Activated CD4-positive, alpha-beta memory T cell treated with anti-CD3 and anti-CD28 coated beads, Interleukin-2, amount 10 ng/mL, durations not matched to agents 7 days and 5 days (primary cell): Measurements from ENCODE around the gene PCGF5. TPM values are rescaled to one million over a fixed set of nuclear protein-coding genes. Genes with fewer than 3 reads are reported as not detected.
A peak's percentile ranks its signal among the peaks of the same experiment; 100 is the strongest.

Experiments used
- CTCF ChIA-PET: fragments of 350-600 bp; sonication (Branson Sonifier 250); formaldehyde crosslinking; loops from one replicate; lab custom pipeline; 2021; ENCODE audit warnings: antibody characterized with exemption, inconsistent platforms; lab: Charles Lee
- POLR2A ChIA-PET: fragments of 350-600 bp; sonication (Branson Sonifier 250); formaldehyde crosslinking; loops from one replicate; lab custom pipeline; 2021; ENCODE audit warnings: antibody characterized with exemption; lab: Charles Lee
- DNase-seq: peaks from one replicate; pipeline ENCODE4 v3.0.0-alpha.2; 2020
- H3K27ac Mint-ChIP-seq: one replicate; pipeline ENCODE4 v1.8.0; 2021; ENCODE audit warnings: mild to moderate bottlenecking, mixed read lengths
- H3K27me3 Mint-ChIP-seq: one replicate; pipeline ENCODE4 v1.8.0; 2021; ENCODE audit warnings: mixed read lengths
- H3K36me3 Mint-ChIP-seq: one replicate; pipeline ENCODE4 v1.8.0; 2021; ENCODE audit warnings: low read depth, mixed read lengths
- H3K4me1 Mint-ChIP-seq: one replicate; pipeline ENCODE4 v1.8.0; 2021; ENCODE audit warnings: mixed read lengths
- H3K4me3 Mint-ChIP-seq: one replicate; pipeline ENCODE4 v1.8.0; 2021; ENCODE audit warnings: mild to moderate bottlenecking, mixed read lengths
- H3K9me3 Mint-ChIP-seq: one replicate; pipeline ENCODE4 v1.8.0; 2021; ENCODE audit warnings: mixed read lengths
- total RNA-seq, 2 experiments: library from RNA; stranded (reverse); gene quantifications; one replicate each; pipeline ENCODE4 v1.2.3, GENCODE V29; 2021

Gene PCGF5
- total RNA-seq, 2 experiments from 2014 or later: 44.7 to 45.9 TPM

- peaks cover 7% of the 10 kb centered on the region for H3K36me3 Mint-ChIP-seq
- no peak overlapping the region for H3K4me3 Mint-ChIP-seq
- no peak overlapping the region for H3K27ac Mint-ChIP-seq
- H3K9me3 Mint-ChIP-seq: no peaks in the 10 kb centered on the region
- ChIA-PET CTCF (no interaction called here), POLR2A (no interaction called here)
- no peaks in the 10 kb centered on the region for H3K27me3 Mint-ChIP-seq
- no peak for DNase-seq
- peaks cover 56% of the 10 kb centered on the region for H3K4me1 Mint-ChIP-seq
Observed at GRCh38 chr10:91196268-91197048, 24.0 kb upstream of the PCGF5 start.

DNA sequence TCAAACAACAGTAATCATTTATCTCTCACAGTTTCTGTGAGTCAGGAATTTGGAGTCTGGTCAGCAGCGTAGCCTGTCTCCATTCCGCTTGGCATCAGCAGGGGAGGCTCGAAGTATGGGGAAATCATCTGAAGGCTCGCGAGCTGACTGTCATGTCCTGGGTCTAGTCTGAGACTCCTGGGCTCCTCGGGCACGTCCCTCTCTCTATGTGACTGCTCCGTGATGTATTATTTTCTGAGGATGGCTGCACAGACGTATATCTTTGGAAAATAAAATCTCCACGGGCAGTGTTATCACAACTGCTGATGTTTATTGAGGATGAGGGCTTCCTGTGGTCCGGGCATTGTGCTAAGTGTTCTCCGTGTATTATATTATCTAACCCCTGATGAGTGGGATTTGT is 23.3 kb upstream of the PCGF5 start:
- peaks cover 61% of the 10 kb centered on the region for H3K4me1 Mint-ChIP-seq
- no peak for DNase-seq
- no peak overlapping the region for H3K27ac Mint-ChIP-seq
- no peak overlapping the region for H3K4me3 Mint-ChIP-seq
- no peaks in the 10 kb centered on the region for H3K27me3 Mint-ChIP-seq
- H3K36me3 Mint-ChIP-seq: peaks cover 7% of the 10 kb centered on the region
- POLR2A ChIA-PET: interaction anchor here (2.4 to 2.6 kb wide), 2 partner anchors 23 to 34 kb away, joined by 10 to 14 read pairs; partner anchors contain the start of gene PCGF5
- CTCF ChIA-PET: no interaction called here
- H3K9me3 Mint-ChIP-seq: no peaks in the 10 kb centered on the region

- CTCF ChIA-PET: interaction anchor here (0.6 to 1.0 kb wide), 2 partner anchors 29 to 39 kb away, joined by 3 to 5 read pairs; no protein-coding TSS in a partner anchor
Observed at GRCh38 chr10:91198781-91199180, 21.7 kb upstream of the PCGF5 start.

GRCh38 chr10:91200314-91201212 is 19.9 kb upstream of the PCGF5 start:
- POLR2A ChIA-PET: interaction anchor here (0.6 to 2.7 kb wide), 11 partner anchors 9 to 708 kb away, joined by 3 to 30 read pairs (median 5); partner anchors contain the start of genes FGFBP3, PCGF5 and RPP30
- peaks cover 3% of the 10 kb centered on the region for H3K36me3 Mint-ChIP-seq
- H3K27ac Mint-ChIP-seq: peak overlapping the region; percentile 75
- DNase-seq: no peak
- CTCF ChIA-PET: interaction anchor here (0.7 to 1.7 kb wide), 4 partner anchors 20 to 194 kb away, joined by 3 to 7 read pairs (median 4); partner anchors contain the start of gene PCGF5
- peak overlapping the region; percentile 35 for H3K4me3 Mint-ChIP-seq
- peaks cover 66% of the 10 kb centered on the region for H3K4me1 Mint-ChIP-seq
- H3K9me3 Mint-ChIP-seq: no peaks in the 10 kb centered on the region
- H3K27me3 Mint-ChIP-seq: no peaks in the 10 kb centered on the region

More at GRCh38 chr10:91198781-91199180, 21.7 kb upstream of the PCGF5 start:
- no peaks in the 10 kb centered on the region for H3K27me3 Mint-ChIP-seq
- no peaks in the 10 kb centered on the region for H3K9me3 Mint-ChIP-seq
- no peak for DNase-seq
- peaks cover 6% of the 10 kb centered on the region for H3K36me3 Mint-ChIP-seq
- POLR2A ChIA-PET: interaction anchor here (1.1 to 2.6 kb wide), 3 partner anchors 14 to 36 kb away, joined by 3 to 14 read pairs (median 10); partner anchors contain the start of gene PCGF5
- peak overlapping the region; percentile 3 for H3K4me3 Mint-ChIP-seq
- peak overlapping the region; percentile 74 for H3K27ac Mint-ChIP-seq
- H3K4me1 Mint-ChIP-seq: peaks cover 69% of the 10 kb centered on the region

GRCh38 chr10:91201213-91201996 is 19.1 kb upstream of the PCGF5 start:
- Mint-ChIP-seq H3K9me3 (no peaks in the 10 kb centered on the region), H3K4me1 (peaks cover 73% of the 10 kb centered on the region), H3K27ac (peak overlapping the region; percentile 75), H3K36me3 (peaks cover 3% of the 10 kb centered on the region), H3K27me3 (no peaks in the 10 kb centered on the region), H3K4me3 (peak overlapping the region; percentile 35)
- ChIA-PET CTCF (interaction anchor here (0.7 to 1.7 kb wide), 4 partner anchors 19 to 195 kb away, joined by 3 to 7 read pairs (median 4); partner anchors contain the start of gene PCGF5), POLR2A (interaction anchor here (0.6 to 2.7 kb wide), 11 partner anchors 9 to 708 kb away, joined by 3 to 30 read pairs (median 5); partner anchors contain the start of genes FGFBP3, PCGF5 and RPP30)
- peak; percentile 54 for DNase-seq

DNA sequence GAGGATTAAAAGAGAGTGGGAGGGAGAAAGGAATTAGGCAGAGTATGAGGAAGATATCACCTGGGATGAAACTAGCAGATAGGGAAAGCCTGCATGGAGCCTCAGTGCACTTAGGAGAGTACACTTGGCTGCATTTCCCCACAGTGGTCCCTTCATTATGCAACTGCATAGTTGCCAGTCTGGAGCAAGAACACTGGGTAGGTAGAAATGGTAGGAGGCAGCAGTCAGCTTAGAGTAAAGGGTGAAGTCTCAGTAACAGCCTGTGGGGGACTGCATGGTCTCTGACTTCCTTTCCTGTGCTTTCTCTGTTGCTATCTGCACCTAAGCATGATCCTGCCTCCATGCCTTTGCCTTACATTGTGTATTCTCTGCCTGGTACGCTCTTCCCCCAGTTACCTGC is 14.0 kb upstream of the PCGF5 start:
- Mint-ChIP-seq H3K36me3 (no peaks in the 10 kb centered on the region), H3K27ac (peak overlapping the region; percentile 55), H3K4me1 (peaks cover 65% of the 10 kb centered on the region), H3K27me3 (no peaks in the 10 kb centered on the region), H3K4me3 (no peak overlapping the region), H3K9me3 (no peaks in the 10 kb centered on the region)
- DNase-seq: no peak
- CTCF ChIA-PET: interaction anchor here (1.0 kb wide), 1 partner anchor 430 kb away, joined by 3 read pairs; no protein-coding TSS in a partner anchor
- POLR2A ChIA-PET: interaction anchor here (0.8 kb wide), 1 partner anchor 14 kb away, joined by 3 read pairs; the partner anchor contains the start of gene PCGF5

DNA sequence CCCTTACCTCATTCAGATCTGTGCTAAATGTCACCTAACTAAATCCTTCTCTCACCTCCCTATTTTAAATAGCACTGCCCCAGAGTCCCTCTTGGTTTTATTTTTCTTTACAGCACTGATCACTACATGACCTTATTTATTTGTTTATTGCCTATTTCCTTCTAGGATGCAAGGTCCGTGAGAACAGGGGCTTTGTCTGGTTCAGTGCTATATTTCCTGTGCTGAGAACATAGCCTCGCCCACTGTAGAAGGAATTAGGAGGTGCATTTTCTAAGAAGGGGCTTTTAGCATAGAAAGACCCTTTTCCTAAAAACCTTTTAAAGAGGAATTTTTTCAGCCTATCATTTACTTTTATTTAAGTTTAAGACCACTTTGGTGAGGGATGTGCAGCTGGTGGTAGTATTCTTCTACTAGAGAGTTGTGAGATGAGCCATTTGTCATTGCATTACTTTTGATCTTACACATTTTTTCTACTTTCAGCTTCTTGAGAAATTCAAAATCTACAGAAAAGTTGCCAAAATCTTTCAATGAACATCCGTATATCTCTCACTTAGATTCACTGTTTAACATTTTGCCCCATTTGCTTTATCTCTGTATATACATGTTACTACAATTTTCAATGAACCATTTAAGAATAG is 13.5 kb upstream of the PCGF5 start:
- Mint-ChIP-seq H3K9me3 (no peaks in the 10 kb centered on the region), H3K27ac (peak overlapping the region; percentile 55), H3K27me3 (no peaks in the 10 kb centered on the region), H3K4me1 (peaks cover 61% of the 10 kb centered on the region), H3K4me3 (no peak overlapping the region), H3K36me3 (no peaks in the 10 kb centered on the region)
- ChIA-PET CTCF (interaction anchor here (1.0 kb wide), 1 partner anchor 429 kb away, joined by 3 read pairs; no protein-coding TSS in a partner anchor), POLR2A (interaction anchor here (0.8 kb wide), 1 partner anchor 14 kb away, joined by 3 read pairs; the partner anchor contains the start of gene PCGF5)
- no peak for DNase-seq

DNA sequence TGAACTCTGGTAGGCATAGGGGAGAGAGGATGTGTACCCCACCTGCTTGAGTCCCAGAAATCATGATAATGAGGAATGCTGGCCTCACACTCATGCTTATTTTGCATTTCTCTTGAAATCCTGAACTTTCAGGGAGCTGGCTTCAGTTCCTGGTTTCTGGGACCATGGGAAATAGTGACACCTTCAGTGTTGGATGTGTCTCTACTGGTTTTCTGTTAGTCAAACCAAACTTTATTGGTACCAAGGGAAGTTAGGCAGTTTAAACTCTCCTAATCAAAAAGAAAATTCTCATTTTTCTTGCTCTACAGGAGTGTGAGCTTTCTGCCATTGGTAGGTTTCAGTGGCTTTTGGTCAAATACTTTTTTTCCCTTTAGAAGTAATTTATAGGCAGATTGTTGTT is 11.8 kb upstream of the PCGF5 start:
- Mint-ChIP-seq H3K27me3 (no peaks in the 10 kb centered on the region), H3K36me3 (no peaks in the 10 kb centered on the region), H3K4me1 (peaks cover 47% of the 10 kb centered on the region), H3K27ac (no peak overlapping the region), H3K4me3 (no peak overlapping the region), H3K9me3 (no peaks in the 10 kb centered on the region)
- ChIA-PET CTCF (no interaction called here), POLR2A (no interaction called here)
- DNase-seq: no peak

- DNase-seq: no peak
- Mint-ChIP-seq H3K27me3 (no peaks in the 10 kb centered on the region), H3K4me1 (peaks cover 43% of the 10 kb centered on the region), H3K36me3 (no peaks in the 10 kb centered on the region), H3K27ac (no peak overlapping the region), H3K9me3 (no peaks in the 10 kb centered on the region), H3K4me3 (no peak overlapping the region)
- CTCF ChIA-PET: no interaction called here
- POLR2A ChIA-PET: interaction anchor here (0.7 to 1.7 kb wide), 4 partner anchors 9 to 204 kb away, joined by 3 to 8 read pairs (median 5); partner anchors contain the start of gene PCGF5
Observed at GRCh38 chr10:91210014-91210413, 10.4 kb upstream of the PCGF5 start.

GRCh38 chr10:91210435-91210834 is 10.0 kb upstream of the PCGF5 start:
- Mint-ChIP-seq H3K27ac (no peak overlapping the region), H3K4me3 (no peak overlapping the region), H3K9me3 (no peaks in the 10 kb centered on the region), H3K36me3 (no peaks in the 10 kb centered on the region), H3K27me3 (no peaks in the 10 kb centered on the region), H3K4me1 (peaks cover 38% of the 10 kb centered on the region)
- CTCF ChIA-PET: no interaction called here
- POLR2A ChIA-PET: interaction anchor here (0.7 to 1.7 kb wide), 4 partner anchors 10 to 204 kb away, joined by 3 to 8 read pairs (median 5); partner anchors contain the start of gene PCGF5
- no peak for DNase-seq

DNA sequence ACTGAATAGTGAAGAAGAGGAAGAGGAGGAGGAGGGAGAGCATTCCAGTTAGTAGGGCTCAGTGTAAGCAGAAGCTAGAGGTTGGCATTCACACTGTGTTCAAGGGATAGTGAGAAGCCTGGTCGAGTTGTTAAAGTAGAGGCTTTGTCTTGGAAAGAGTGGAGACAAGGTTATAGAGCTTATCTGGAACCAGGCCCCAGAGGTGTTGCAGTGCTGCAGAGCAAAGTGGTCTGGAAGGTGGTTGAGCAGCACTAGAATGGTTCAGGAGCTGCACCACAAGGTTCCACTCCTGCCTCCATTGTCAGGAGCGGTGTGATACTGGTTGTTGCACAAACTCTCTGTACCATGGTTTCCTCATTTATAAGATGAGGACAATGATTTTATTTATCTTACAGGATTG is 8.8 kb upstream of the PCGF5 start:
- no peak for DNase-seq
- Mint-ChIP-seq H3K9me3 (no peaks in the 10 kb centered on the region), H3K4me1 (peaks cover 28% of the 10 kb centered on the region), H3K27me3 (no peaks in the 10 kb centered on the region), H3K27ac (no peak overlapping the region), H3K36me3 (no peaks in the 10 kb centered on the region), H3K4me3 (no peak overlapping the region)
- ChIA-PET POLR2A (interaction anchor here (1.6 kb wide), 1 partner anchor 10 kb away, joined by 9 read pairs; no protein-coding TSS in a partner anchor), CTCF (interaction anchor here (0.9 kb wide), 1 partner anchor 8 kb away, joined by 3 read pairs; the partner anchor contains the start of gene PCGF5)
